GM12865 (cell line): Measurements from ENCODE around the gene FRYL.

Source experiments
- DNase-seq: peaks from one replicate; pipeline ENCODE4 v3.0.0; 2010; ENCODE audit warnings: low read depth
- H3K4me3 ChIP-seq: 2 replicates; pipeline ENCODE4 v1.5.1; 2011; ENCODE audit warnings: mild to moderate bottlenecking, low read depth, low read length, control low read depth
- TF ChIP-seq, protein P1 (sequence below): IDR thresholded peaks from 2 replicates; pipeline ENCODE4 v1.5.1; 2011; ENCODE audit warnings: low read length, control low read depth, low read depth, inconsistent platforms; ENCODE audit not compliant: insufficient read depth; ENCODE audit errors: missing control alignments

Gene FRYL

DNA sequence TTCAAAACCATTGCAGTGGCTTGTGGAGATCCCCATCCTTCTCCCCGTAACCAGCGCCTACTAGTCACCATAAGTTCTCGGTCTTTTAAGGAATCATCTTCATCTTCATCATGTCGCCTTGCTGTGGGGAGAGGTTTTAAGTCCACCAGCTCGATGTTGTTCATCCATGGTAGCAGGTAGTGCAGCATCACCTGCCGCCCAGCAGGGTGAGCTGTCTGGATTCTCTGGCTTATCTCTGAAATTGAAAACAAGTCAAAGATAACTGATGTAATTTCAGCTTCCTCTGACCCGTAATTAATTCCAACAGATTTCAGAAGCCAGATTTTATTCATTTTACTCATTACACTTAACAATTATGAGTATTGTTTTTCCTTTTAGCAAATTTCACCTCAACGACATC, 222.6 kb downstream of the FRYL start:
- no peak overlapping the region for H3K4me3 ChIP-seq
- DNase-seq, result peak; percentile 20
- TF ChIP-seq, protein P1, sequence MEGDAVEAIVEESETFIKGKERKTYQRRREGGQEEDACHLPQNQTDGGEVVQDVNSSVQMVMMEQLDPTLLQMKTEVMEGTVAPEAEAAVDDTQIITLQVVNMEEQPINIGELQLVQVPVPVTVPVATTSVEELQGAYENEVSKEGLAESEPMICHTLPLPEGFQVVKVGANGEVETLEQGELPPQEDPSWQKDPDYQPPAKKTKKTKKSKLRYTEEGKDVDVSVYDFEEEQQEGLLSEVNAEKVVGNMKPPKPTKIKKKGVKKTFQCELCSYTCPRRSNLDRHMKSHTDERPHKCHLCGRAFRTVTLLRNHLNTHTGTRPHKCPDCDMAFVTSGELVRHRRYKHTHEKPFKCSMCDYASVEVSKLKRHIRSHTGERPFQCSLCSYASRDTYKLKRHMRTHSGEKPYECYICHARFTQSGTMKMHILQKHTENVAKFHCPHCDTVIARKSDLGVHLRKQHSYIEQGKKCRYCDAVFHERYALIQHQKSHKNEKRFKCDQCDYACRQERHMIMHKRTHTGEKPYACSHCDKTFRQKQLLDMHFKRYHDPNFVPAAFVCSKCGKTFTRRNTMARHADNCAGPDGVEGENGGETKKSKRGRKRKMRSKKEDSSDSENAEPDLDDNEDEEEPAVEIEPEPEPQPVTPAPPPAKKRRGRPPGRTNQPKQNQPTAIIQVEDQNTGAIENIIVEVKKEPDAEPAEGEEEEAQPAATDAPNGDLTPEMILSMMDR, result peak; percentile 16

DNA sequence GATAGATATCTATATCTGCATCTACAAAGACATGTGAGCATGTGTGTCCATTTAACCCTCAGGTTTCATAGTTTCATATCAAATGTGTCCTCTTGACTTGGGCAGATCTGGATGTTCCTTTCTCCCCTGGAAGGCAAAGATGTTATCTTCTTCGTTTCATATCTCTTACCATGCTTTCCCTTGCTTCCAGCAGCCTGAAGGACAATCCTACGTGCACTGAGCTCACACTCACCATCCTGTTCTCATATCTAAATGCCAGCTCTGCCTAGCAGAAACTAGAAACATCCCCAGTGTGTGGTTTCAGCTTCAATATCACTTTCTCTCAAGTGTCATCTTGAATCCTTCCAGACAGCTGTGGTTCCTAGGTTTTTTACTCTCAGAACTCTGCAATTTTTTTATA, 223.8 kb downstream of the FRYL start:
- no peak for DNase-seq
- H3K4me3 ChIP-seq, result no peak overlapping the region

GRCh38 chr4:48554606-48555005, 225.5 kb downstream of the FRYL start:
- no peak overlapping the region for H3K4me3 ChIP-seq
- DNase-seq, result no peak
- TF ChIP-seq, protein P1, result no peak

More for the DNA sequence above, 223.8 kb downstream of the FRYL start:
- TF ChIP-seq, protein P1, result no peak

- TF ChIP-seq, protein P1, result no peak
- no peak for DNase-seq
- no peak overlapping the region for H3K4me3 ChIP-seq
Observed at GRCh38 chr4:48553720-48554119, 226.4 kb downstream of the FRYL start.

DNA sequence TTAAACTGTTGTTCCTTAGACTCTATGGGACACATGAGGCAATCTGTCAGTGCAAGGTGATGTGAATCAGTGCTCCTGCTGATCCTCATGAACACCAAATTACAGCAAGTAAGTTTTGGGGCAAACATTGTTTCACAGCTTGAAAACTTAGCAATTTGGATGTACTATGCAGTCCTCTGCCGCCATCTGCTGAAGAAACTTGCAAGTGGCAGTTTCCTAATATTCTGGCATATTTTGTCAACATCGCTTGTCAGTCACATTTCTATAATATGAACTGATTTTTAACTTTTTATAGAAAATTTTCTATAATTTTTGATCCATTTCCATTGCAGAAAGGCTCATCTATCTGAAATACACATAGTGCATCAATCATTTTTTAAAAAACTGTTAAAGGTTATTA, 233.7 kb downstream of the FRYL start:
- peak; percentile 50 for DNase-seq
- no peak overlapping the region for H3K4me3 ChIP-seq
- TF ChIP-seq, protein P1, result peak; percentile 47

DNA sequence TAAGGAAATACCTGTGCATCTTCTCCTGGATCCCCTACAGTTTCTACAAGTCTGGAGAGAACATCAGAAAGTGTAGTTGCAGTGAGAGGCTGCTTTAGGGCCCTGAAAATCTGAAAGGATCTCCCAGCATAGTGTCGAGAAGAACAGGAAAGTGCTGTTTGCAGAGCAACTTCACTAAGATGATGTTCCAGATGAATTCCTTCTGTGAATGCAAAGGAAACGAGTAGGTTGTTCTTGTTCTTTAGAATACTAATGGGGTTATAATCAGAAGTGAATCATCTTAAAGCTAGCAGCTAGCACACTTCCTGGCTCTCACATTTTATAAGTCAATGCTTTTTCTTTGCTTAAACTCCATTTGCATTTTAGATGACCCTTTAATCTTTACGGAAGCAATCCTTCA, 236.3 kb downstream of the FRYL start:
- TF ChIP-seq, protein P1, result no peak
- no peak overlapping the region for H3K4me3 ChIP-seq

GRCh38 chr4:48542888-48543287, 237.2 kb downstream of the FRYL start:
- no peak overlapping the region for H3K4me3 ChIP-seq
- TF ChIP-seq, protein P1, result no peak
- no peak for DNase-seq

More for the DNA sequence above, 236.3 kb downstream of the FRYL start:
- no peak for DNase-seq
